GM19397 (cell line): ENCODE measurements around the gene PTCHD4.
"Not testable (repeated sequence)": the region's sequence is repeated elsewhere in the genome, so short reads cannot be mapped to it uniquely, and the experiment has no call there.

Source experiments
- ATAC-seq: cut with Tn5 transposase; IDR thresholded peaks from one replicate; pipeline ENCODE4 v1.9.1; 2021; ENCODE audit warnings: mild to moderate bottlenecking, moderate library complexity; ENCODE audit not compliant: unreplicated experiment

The PTCHD4 gene

GRCh38 chr6:48111143-48111506 is at the start of gene PTCHD4:
PTCHD4 (minus strand) TSS chr6:48111197; CDS start chr6:48068957, 42,240 bp downstream.
- ATAC-seq: no peak

- no peak for ATAC-seq
These were observed 40.1 kb upstream of the PTCHD4 start for GRCh38 chr6:48151142-48151541.

- ATAC-seq: no peak
These were observed 39.7 kb upstream of the PTCHD4 start for GRCh38 chr6:48150701-48151100.

- ATAC-seq: no peak
These were observed 36.1 kb upstream of the PTCHD4 start for GRCh38 chr6:48147051-48147450.

GRCh38 chr6:48144021-48144420 is 33.0 kb upstream of the PTCHD4 start:
- ATAC-seq: no peak

- ATAC-seq: no peak
These were observed 31.0 kb upstream of the PTCHD4 start for GRCh38 chr6:48141975-48142374.

GRCh38 chr6:48139818-48140614 is 29.0 kb upstream of the PTCHD4 start:
- no peak for ATAC-seq

GRCh38 chr6:48136856-48137255 is 25.9 kb upstream of the PTCHD4 start:
- no peak for ATAC-seq

GRCh38 chr6:48135323-48136084 is 24.5 kb upstream of the PTCHD4 start:
- ATAC-seq: no peak

GRCh38 chr6:48134246-48134645 is 23.2 kb upstream of the PTCHD4 start:
- no peak for ATAC-seq

GRCh38 chr6:48123601-48124000 is 12.6 kb upstream of the PTCHD4 start:
- ATAC-seq: no peak

- ATAC-seq: not testable (repeated sequence)
These were observed 11.2 kb upstream of the PTCHD4 start for GRCh38 chr6:48121983-48122749.

- ATAC-seq: no peak
These were observed 6.0 kb upstream of the PTCHD4 start for GRCh38 chr6:48116699-48117645.

GRCh38 chr6:48113130-48113529 is 2.1 kb upstream of the PTCHD4 start:
- no peak for ATAC-seq

- ATAC-seq: no peak
These were observed 578 bp upstream of the PTCHD4 start for GRCh38 chr6:48111575-48111974.

- no peak for ATAC-seq
These were observed 408 bp downstream of the PTCHD4 start for GRCh38 chr6:48110436-48111142.

- no peak for ATAC-seq
These were observed 1.1 kb downstream of the PTCHD4 start for GRCh38 chr6:48109944-48110343.

- not testable (repeated sequence) for ATAC-seq
These were observed 8.4 kb downstream of the PTCHD4 start for GRCh38 chr6:48102476-48103195.

GRCh38 chr6:48101290-48101689 is 9.7 kb downstream of the PTCHD4 start:
- peak; percentile 63 for ATAC-seq
